Fibroblast of villous mesenchyme (primary cell): Measurements from ENCODE around the gene CTNNA3. TPM values are rescaled to one million over a fixed set of nuclear protein-coding genes. Genes with fewer than 3 reads are reported as not detected.

Experiments used
- DNase-seq: peaks from one replicate; pipeline ENCODE4 v3.0.0-alpha.2; 2010; ENCODE audit warnings: low read depth
- H3K4me3 ChIP-seq: 2 replicates; pipeline ENCODE4 v1.5.1; 2011; ENCODE audit warnings: low read depth, mild to moderate bottlenecking, low read length
- total RNA-seq: library from RNA; depleted of rRNA; stranded (reverse); fragments of >200 nt; gene quantifications from 2 replicates; pipeline ENCODE4 v1.2.3, GENCODE V29; 2012
- TF ChIP-seq, protein P1 (sequence below): IDR thresholded peaks from 2 replicates; pipeline ENCODE4 v1.5.1; 2012; ENCODE audit warnings: low read depth, mild to moderate bottlenecking, low read length; ENCODE audit not compliant: insufficient read depth

Gene CTNNA3
- total RNA-seq, 1 donor = not detected

DNA sequence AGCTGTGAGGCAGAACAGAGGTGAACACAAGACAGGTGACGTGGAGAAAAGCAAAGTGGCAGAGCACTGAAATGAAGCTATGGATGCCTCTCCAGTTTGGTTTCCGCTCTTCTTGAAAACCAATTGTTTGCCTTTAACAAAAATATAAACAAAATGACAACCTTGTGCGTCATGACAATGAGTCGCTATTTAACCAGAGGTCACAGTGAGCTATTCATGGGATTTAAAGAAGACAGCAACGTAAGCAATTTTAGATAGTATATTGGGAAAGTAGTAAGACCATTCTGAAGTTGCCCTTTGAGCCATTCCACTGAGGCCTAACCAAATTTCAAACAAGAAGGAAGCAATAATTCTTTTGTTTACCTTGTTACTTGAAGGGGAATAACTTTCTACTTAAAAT is 785.3 kb downstream of the CTNNA3 start:
- DNase-seq = no peak
- TF ChIP-seq, protein P1, sequence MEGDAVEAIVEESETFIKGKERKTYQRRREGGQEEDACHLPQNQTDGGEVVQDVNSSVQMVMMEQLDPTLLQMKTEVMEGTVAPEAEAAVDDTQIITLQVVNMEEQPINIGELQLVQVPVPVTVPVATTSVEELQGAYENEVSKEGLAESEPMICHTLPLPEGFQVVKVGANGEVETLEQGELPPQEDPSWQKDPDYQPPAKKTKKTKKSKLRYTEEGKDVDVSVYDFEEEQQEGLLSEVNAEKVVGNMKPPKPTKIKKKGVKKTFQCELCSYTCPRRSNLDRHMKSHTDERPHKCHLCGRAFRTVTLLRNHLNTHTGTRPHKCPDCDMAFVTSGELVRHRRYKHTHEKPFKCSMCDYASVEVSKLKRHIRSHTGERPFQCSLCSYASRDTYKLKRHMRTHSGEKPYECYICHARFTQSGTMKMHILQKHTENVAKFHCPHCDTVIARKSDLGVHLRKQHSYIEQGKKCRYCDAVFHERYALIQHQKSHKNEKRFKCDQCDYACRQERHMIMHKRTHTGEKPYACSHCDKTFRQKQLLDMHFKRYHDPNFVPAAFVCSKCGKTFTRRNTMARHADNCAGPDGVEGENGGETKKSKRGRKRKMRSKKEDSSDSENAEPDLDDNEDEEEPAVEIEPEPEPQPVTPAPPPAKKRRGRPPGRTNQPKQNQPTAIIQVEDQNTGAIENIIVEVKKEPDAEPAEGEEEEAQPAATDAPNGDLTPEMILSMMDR = no peak
- no peak overlapping the region for H3K4me3 ChIP-seq

DNA sequence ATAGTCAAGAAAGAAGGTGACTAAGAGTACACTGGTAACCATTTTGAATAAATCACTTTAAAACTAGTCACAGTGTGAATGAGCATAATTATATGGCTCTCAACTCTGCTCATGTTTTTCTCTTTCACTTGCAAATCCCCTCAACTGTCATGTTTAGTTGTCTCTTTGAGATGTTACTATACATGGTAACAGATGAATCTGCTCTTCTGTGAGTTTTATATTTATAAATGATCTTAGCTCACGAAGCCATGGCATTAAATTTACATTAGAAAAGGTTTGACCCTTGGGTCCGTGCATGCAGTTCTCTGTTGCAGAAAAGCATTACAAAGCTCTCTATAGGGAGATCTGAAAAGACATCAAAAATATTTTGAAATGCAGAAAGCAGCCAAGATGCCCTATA is 803.1 kb downstream of the CTNNA3 start:
- no peak overlapping the region for H3K4me3 ChIP-seq
- TF ChIP-seq, protein P1 = no peak
- DNase-seq = no peak

DNA sequence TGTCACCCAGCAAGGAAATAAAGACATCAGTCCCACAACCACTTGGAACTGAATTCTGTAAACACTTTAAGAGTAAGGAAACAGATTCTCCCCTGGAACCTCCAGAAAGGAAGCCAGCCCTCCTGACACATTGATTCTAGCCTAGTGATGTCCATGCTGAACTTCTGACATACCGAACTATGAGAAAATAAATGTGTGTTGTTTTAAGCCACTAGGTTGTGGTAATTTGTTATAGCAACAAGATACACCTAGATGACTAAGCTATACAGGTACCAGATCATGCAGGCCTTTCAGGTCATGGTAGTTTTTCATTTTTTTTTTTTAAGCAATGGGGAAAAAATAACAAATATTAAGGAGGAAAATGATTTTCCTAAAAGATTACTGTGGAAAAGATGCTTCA is 807.8 kb downstream of the CTNNA3 start:
- no peak overlapping the region for H3K4me3 ChIP-seq
- DNase-seq = no peak
- TF ChIP-seq, protein P1 = no peak

DNA sequence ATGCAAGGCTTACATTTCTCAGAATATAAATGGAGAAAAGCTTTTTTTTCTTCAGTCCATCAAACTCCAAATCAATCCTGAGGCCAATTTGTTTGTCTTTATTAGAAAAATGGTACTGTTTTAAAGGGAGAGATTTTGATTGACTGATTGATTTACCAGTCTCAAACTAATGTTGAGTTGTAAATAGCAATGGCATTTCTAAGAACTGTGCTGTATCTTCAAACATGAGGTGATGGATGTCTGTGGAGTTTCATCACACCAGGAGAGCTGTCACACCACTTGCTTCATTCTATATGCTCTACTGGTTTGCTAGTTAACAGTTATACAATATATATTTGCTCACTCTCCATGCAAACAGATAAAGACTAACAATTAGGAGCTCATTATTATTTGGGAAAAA is 809.1 kb downstream of the CTNNA3 start:
- no peak for DNase-seq
- H3K4me3 ChIP-seq = no peak overlapping the region
- TF ChIP-seq, protein P1 = no peak

DNA sequence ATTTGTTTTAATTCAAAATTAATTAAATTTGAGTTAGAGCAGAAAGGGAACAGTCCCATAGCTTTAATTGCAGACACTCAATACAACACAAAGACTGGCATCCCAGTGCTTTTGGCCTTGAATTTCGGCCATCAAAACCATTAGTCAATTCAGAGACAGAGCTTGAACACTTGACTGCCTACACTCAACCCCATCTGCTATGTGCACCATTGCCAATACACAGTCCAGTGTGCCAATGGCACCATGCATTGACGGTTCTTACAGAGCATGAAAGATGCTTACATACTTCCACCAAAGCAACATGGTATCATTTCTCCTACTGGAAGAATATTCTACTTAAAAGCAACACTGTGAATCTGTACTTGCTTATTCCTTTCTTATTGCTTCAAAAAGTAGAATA is 813.7 kb downstream of the CTNNA3 start:
- no peak overlapping the region for H3K4me3 ChIP-seq
- TF ChIP-seq, protein P1 = no peak

DNA sequence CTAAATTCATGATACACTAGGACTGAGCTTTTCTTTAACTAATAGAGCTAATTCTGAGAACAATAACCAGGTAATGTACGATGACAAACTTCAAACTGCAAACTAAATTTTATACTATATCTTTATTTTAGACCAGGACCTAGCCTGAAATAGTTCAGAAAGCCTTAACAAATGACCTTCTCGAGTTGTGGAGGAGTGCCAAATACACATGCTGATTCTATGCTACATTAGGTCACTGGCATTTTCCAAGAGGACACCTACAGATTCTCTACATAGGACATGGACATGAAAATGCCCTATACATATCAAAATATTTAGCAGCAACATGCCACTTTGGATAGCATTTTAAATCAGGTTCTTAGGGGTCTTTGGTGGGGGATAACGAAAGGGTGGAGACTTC is 814.2 kb downstream of the CTNNA3 start:
- DNase-seq = no peak
- H3K4me3 ChIP-seq = no peak overlapping the region
- TF ChIP-seq, protein P1 = no peak

More for the DNA sequence above, 813.7 kb downstream of the CTNNA3 start:
- no peak for DNase-seq

DNA sequence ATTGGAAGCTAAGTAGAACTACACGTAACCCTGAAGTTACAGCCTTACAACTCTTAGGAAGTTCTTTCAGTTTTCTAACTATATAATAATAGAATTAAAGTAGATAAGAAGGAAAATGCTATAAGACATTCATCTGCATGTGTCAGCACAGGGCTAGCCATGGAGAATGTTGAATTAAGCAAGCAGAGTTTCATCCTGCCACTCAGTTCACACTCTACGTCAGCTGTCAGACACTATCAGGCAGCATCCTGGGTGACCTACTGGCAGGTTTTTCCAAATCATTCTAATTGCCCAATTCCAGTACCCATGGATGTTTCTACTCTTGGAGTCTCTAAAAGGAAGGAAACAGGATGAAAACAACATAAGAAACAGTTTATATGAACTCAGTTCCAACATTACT is 815.2 kb downstream of the CTNNA3 start:
- TF ChIP-seq, protein P1 = no peak
- no peak for DNase-seq
- no peak overlapping the region for H3K4me3 ChIP-seq
